OCI-M1 (cell line): ENCODE measurements around the gene ARL3.
A peak's percentile ranks its signal among the peaks of the same experiment; 100 is the strongest.
"Not testable (repeated sequence)": the region's sequence is repeated elsewhere in the genome, so short reads cannot be mapped to it uniquely, and the experiment has no call there.

Experiments
- DNase-seq: peaks from one replicate; lab custom pipeline; 2025; lab: John Stamatoyannopoulos, UW

The ARL3 gene

GRCh38 chr10:102713814-102714620, at the start of gene ARL3:
Gene ARL3, minus strand, starts transcription at chr10:102714397. Its CDS starts 122 bp downstream, at chr10:102714275.
- DNase-seq: peak; percentile 100

GRCh38 chr10:102763037-102763607, 48.9 kb upstream of the ARL3 start:
- DNase-seq: peak; percentile 95

GRCh38 chr10:102762401-102763015, 48.3 kb upstream of the ARL3 start:
- DNase-seq: peak; percentile 67

GRCh38 chr10:102761981-102762380, 47.8 kb upstream of the ARL3 start:
- DNase-seq: peak; percentile 67

- DNase-seq: no peak
Measured at GRCh38 chr10:102759497-102760210, 45.5 kb upstream of the ARL3 start.

- not testable (repeated sequence) for DNase-seq
Measured at GRCh38 chr10:102758933-102759262, 44.7 kb upstream of the ARL3 start.

GRCh38 chr10:102758240-102758932, 44.2 kb upstream of the ARL3 start:
- DNase-seq: peak; percentile 59

- no peak for DNase-seq
Measured at GRCh38 chr10:102757323-102757722, 43.1 kb upstream of the ARL3 start.

- no peak for DNase-seq
Measured at GRCh38 chr10:102753718-102754117, 39.5 kb upstream of the ARL3 start.

- peak; percentile 74 for DNase-seq
Measured at GRCh38 chr10:102752934-102753664, 38.9 kb upstream of the ARL3 start.

- DNase-seq: no peak
Measured at GRCh38 chr10:102752266-102752930, 38.2 kb upstream of the ARL3 start.

- no peak for DNase-seq
Measured at GRCh38 chr10:102745157-102745556, 31.0 kb upstream of the ARL3 start.

GRCh38 chr10:102744374-102745051, 30.3 kb upstream of the ARL3 start:
- DNase-seq: peak; percentile 45

GRCh38 chr10:102743588-102744373, 29.6 kb upstream of the ARL3 start, which contains the start of gene WBP1L:
Gene WBP1L, plus strand, starts transcription at chr10:102743948. Its CDS starts 106 bp downstream, at chr10:102744054.
- DNase-seq: peak; percentile 100

GRCh38 chr10:102743078-102743587, 28.9 kb upstream of the ARL3 start:
- no peak for DNase-seq

GRCh38 chr10:102742313-102742712, 28.1 kb upstream of the ARL3 start:
- not testable (repeated sequence) for DNase-seq

GRCh38 chr10:102741726-102742237, 27.6 kb upstream of the ARL3 start:
- DNase-seq: no peak

- no peak for DNase-seq
Measured at GRCh38 chr10:102740229-102740628, 26.0 kb upstream of the ARL3 start.

GRCh38 chr10:102738692-102739121, 24.5 kb upstream of the ARL3 start:
- peak; percentile 94 for DNase-seq
